SKM-1 (cell line): ENCODE results near the gene CLTA.
"Not testable (repeated sequence)": the region's sequence is repeated elsewhere in the genome, so short reads cannot be mapped to it uniquely, and the experiment has no call there.

ENCODE experiments used
- DNase-seq: peaks from one replicate; lab custom pipeline; 2025; ENCODE audit not compliant: unreplicated experiment; lab: John Stamatoyannopoulos, UW

CLTA gene

DNA sequence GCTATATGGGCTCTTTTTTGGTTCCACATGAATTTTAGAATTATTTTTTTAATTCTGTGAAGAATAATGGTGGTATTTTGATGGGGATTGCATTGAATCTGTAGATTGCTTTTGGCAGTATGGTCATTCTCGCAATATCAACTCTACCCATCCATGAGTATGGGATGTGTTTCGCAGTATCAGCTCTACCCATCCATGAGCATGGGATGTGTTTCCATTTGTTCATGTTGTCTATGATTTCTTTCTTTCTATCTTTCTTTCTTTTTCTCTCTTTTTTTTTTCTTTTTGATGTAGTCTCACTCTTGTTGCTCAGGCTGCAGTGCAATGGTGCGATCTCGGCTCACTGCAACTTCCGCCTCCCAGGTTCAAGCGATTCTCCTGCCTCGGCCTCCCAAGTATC, 48.5 kb downstream of the CLTA start:
- DNase-seq, result not testable (repeated sequence)

GRCh38 chr9:36239675-36240074, 49.0 kb downstream of the CLTA start:
- DNase-seq, result not testable (repeated sequence)

DNA sequence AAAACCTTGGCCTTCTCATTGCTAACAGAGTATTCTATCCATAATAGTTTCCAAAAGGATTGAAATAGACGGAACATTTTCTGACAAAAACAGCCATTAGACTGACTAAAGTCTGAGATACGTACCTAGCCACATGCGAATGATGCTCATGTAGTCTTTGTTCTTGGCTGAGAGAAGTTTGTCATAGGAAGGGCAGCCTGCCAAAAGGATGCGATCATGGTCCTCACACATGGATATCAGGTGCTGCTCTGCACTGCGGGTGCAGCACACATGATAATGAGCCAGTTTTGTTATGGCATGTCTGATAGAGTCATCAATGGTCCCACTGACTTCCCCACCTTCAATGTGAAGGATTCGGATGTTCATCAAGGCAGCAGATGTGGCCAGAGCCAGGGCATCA, 55.2 kb downstream of the CLTA start:
- DNase-seq, result no peak

- no peak for DNase-seq
These were observed 56.6 kb downstream of the CLTA start for GRCh38 chr9:36247356-36247755.

DNA sequence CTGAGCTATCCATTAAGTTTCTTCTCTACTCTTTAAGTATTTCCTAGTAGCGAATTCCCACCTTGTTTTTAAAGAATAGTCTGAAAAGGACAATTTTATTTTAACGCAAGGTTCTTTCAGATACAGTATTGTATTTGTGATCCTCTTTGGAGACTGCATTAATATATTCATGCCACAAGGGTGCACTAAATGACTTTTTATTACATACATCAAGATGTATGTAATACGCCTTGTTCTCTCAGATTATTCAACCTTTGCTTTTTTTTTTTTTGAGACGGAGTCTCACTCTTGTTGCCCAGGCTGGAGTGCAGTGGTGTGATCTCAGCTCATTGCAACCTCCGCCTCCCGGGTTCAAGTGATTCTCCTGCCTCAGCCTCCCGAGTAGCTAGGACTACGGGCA, 57.3 kb downstream of the CLTA start:
- peak; percentile 1 for DNase-seq

GRCh38 chr9:36249189-36249588, 58.5 kb downstream of the CLTA start:
- no peak for DNase-seq

- DNase-seq, result no peak
These were observed 59.4 kb downstream of the CLTA start for GRCh38 chr9:36250079-36250478.

DNA sequence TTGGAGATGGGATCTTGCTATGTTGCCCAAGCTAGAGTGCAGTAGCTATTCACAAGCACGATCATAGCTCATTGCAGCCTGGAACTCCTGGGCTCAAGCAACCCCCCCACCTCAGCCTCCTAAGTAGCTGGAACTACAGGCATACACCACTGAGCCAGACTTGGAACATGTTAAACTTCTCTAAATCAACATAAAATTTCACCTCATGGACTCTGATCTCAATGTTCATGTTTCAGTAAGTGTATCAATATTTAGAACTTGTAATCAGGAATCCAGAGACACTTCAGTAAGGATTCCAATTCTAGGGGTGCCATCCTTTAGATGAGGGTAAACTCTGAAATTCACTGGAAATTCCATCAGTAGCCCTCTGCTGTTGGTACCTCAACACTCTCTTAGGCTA, 60.7 kb downstream of the CLTA start:
- no peak for DNase-seq

- DNase-seq, result peak; percentile 76
These were observed 67.7 kb downstream of the CLTA start, which contains the start of gene GNE for GRCh38 chr9:36258208-36258995. Gene GNE, minus strand, starts transcription at chr9:36258448. Its CDS starts 9,093 bp downstream, at chr9:36249355.

GRCh38 chr9:36258996-36259533, 68.3 kb downstream of the CLTA start:
- DNase-seq, result no peak
